LoVo (cell line): ENCODE data around the gene UBC.

Experiments
- DNase-seq: peaks from one replicate; pipeline ENCODE4 v3.0.0-alpha.2; 2016; ENCODE audit warnings: low spot score

Gene UBC

GRCh38 chr12:124864326-124864752 lies 50.1 kb downstream of the UBC start:
- no peak for DNase-seq

GRCh38 chr12:124863416-124864325 lies 50.8 kb downstream of the UBC start, which contains the start of gene SCARB1:
Gene SCARB1 (minus strand): TSS chr12:124863864. CDS start chr12:124863720, 144 bp downstream.
- DNase-seq = peak; percentile 94

- DNase-seq = peak; percentile 33
Observed at GRCh38 chr12:124862768-124863415, 51.6 kb downstream of the UBC start.

DNA sequence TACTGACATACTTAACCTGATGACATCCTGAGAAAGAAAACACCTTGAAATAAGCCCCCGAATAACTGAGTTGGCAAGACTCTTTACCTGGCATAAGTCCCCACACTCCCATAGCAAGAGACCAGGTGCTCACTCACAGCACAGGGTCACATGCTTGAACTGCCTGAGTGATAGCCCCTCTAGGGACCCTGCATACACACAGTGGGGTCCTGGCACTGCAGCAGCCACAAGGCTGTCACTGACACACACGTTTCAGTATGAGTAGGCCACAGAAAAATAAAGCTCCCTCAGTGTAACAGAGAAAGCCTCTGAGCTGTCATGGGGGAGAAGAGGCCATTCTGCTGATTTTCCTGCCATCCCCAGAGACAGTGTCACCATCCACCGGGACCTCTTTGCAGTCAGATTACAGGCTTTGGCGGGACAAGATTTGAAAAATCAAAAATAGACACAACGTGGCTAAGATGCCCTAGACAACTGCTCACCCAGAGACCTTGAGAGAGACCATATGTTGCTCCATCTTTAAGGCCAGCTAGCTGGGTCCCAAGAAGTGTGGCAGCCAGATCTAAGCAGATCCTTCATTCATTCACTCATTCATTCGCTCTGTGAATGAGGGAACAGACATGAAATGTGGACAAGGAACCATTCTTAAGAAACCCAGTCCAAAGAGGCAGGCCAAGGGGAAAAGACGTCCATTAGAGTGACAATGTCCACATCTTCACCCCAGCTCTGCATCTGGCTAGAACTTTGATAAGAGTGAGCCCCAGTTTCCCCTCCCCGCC lies 52.4 kb downstream of the UBC start:
- no peak for DNase-seq
